ENCODE data around the gene PTK7. TPM values are rescaled to one million over a fixed set of nuclear protein-coding genes. Genes with fewer than 3 reads are reported as not detected.
"Not testable (repeated sequence)": the region's sequence is repeated elsewhere in the genome, so short reads cannot be mapped to it uniquely, and the experiment has no call there.

Gene PTK7
- total RNA-seq, 1 donor from 2014 or later = 141 TPM

DNA sequence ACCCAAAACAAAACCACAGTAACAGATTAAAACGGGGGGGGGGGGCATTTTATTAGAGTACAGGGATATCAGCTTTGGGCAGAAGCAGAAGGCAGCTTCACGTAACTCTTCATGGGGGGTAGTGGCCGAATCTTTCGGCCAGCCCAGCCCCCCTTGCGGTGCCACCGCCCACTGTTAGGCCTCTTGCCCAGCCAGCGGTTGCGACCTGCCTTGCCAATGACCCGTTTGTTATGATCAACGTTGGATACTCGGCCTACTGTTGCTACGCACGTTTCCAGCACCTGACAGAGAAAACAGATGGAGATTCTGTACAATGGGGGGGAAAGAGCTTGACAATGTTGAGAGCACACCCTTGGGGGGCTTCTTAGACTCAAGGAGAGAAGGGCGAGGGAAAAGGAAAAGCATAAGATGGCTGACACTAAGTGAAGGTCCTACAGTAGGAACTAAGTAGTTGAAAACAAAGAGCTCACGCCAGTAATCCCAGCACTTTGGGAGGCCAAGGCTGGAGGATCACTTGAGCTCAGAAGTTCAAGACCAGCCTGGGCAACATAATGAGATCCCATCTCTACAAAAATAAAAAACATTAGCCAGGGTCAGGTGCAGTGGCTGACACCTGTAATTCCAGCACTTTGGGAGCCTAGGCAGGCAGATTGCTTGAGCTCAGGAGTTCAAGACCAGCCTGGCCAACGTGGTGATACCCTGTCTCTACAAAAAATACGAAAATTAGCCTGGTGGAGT is 21.7 kb upstream of the PTK7 start:
- DNase-seq (ENCODE audit: low read depth) = no peak

DNA sequence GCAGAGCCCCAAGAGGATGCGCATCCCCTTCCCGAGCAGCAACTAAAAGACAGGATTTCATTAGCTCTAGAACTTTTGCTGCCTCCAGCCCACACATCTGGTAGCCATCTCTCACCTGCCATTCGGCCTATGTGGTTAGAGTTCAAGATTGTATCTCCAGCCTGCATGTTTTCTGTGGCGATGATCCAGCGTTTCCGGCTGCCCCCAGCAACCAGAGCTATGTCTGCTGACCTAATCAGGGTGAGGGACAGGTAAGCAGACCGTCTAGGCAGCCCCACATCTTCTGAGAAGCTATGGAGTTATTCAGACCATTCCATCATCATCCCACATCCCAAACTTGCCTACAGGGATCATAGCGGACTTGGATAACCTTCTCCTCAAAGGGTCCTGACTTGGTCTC is 20.1 kb upstream of the PTK7 start:
- no peak for DNase-seq (ENCODE audit: low read depth)

DNA sequence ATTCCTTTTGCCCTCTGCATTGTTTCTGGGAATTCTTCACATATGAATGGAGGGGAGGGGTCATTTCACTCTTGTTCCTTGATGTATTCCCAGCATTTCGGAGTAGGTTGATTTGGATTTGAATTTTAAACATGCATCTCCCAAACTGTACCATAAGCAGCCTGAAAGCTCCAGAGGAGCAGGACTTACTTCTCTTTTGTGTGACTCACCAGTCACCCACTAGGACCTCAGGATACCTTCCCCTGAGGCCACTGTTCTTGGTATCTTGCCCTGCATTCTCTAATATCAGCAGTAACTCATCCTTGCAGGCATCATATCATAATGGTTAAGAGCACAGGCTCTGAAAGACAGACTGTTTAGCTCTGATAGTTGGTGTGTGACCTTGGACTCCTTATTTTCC is 17.6 kb upstream of the PTK7 start:
- no peak for DNase-seq (ENCODE audit: low read depth)

DNA sequence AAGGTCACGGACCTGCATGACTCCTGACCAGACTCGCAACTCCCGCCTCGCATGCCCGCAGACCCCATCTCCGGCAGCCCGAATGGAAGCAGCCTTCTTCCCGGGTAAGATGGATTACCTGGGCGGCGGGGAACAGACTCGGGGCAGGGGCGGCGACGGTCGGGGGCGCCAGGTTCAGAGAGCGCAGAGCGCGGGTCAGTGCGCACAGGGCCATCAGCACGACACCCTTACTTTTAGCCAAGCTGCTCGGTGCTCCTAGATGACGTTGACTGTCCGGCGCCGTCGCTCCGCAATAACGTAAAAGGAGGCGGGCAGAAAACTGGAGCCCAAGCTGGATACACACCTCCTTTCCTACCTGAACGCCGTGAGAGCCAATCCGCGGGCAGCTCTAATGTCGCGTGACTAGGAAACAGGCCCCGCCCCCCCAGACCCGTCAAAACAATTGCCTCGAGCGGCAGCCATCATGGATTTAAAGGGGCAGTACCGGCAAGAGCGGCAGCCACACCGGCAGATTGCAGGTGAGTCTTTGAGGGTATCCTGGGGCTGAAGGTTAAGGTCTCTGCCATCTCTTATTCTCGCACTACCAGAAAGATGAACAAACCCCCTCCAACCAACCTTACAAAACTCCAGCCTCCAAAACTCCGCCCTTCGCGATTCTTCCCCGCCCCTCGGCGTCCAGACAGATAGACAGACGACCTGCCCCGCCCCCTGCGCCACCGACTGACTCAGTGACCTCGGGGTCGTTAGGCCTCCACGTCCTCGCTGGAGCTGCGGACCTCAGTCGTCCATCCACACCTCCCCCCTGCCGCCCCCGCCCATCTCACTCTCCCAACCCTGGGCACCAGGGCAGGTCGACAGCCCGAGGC is 16.7 kb upstream of the PTK7 start, which contains the start of the genes KLC4 and MRPL2:
Gene KLC4 (plus strand): TSS at position 464 of the 866 bp plus-strand sequence. CDS start 1,705 bp downstream, outside the sequence.
Gene MRPL2 (minus strand): TSS at position 267 of the 866 bp plus-strand sequence. CDS start 53 bp downstream, at position 214.
- DNase-seq (ENCODE audit: low read depth) = peak; percentile 96

DNA sequence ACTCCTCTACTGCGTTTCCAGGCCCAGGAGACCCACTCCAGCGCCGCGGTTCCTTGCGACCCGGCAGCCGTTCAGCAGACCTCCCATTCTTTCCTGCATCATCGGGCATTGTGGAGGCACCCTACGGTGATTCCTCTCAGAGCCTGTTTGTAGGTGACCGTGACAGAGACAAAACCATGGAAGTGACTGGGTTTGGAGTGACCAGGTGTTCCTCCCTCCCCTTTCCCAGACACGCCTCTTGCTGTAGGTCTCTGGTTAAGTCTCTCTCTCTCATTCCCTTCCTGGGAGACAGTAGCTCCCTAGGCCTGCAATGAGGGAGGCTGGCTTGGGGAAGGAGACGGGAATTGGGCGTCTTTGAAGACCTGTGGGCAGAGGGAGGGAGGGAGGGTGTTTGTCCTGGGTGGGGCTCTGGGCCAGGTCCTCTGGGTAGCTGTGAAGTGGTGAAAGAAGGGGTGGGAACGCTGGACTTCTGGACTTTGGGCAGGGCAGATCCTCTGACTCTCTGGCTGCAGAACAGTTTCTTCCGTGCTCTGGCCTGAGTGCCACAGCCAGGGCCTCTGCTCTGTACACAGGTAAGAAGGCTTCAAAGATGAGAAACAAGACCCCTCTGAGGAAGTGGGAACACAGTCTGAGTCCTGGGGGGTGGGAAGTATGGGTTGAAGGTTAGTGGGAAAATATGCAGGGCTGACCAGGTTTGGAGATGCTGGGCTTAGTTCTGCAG is 15.9 kb upstream of the PTK7 start:
- peak; percentile 57 for DNase-seq (ENCODE audit: low read depth)

DNA sequence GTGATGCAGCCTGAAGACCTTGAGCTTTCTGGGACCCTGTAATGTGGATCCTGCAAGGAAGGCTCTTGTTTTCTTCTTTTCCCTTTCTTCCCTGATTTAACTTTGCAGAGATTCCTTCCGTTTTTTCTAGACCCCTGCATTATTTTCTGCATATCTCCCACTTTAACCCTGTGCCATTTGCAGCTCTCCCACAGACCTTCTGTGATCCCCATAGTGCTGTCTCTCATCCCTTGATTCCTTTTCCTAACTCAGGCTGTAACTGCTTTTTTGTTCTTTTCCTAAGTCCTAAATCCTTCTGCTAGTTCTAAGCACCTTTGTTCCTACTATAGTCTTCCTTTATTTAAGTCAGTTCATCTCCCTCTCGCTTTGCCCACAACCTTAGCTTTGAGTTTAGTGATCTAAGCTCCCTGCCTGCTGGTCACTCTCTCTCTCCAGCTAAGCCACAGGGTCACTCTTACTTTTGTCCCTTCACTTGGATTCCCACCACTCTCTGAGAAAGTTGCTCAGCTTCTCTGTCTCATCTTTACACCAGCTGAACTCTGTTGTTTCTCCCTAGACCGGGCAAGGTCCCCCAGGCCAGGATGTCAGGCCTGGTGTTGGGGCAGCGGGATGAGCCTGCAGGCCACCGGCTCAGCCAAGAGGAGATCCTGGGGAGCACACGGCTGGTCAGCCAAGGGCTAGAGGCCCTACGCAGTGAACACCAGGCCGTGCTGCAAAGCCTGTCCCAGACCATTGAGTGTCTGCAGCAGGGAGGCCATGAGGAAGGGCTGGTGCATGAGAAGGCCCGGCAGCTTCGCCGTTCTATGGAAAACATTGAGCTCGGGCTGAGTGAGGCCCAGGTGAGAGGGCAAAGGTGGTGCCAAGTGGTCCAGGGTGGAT is 15.1 kb upstream of the PTK7 start:
- no peak for DNase-seq (ENCODE audit: low read depth)

DNA sequence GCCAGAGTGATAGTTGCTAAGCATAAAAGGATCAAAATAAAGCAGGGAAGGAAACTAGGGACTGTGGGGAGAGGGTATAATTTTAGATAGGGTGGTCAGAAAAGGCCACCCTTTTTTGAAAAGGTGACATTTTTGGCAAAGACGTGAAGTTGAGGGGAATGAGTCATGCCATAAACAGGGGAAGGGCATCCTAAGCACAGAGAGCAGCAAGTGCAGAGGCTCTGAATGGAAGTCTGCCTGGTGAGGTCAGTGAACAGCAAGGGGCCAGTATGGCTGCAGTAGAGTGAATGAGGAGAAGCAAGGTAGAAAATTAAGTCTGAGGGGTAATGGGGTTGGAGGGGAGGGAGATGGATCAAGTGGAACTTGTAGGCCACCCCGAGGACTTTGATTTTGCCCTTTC is 14.3 kb upstream of the PTK7 start:
- DNase-seq (ENCODE audit: low read depth) = no peak

DNA sequence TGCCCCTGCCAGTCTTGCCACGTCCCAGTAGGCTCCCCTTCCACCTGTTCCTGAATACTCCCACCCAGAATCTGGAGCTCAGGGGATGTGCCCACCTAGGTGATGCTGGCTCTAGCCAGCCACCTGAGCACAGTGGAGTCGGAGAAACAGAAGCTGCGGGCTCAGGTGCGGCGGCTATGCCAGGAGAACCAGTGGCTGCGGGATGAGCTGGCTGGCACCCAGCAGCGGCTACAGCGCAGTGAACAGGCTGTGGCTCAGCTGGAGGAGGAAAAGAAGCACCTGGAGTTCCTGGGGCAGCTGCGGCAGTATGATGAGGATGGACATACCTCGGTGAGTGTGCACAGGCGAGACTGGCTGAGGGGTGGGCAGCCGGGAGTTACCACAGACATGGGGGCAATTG is 13.3 kb upstream of the PTK7 start:
- DNase-seq (ENCODE audit: low read depth) = no peak

DNA sequence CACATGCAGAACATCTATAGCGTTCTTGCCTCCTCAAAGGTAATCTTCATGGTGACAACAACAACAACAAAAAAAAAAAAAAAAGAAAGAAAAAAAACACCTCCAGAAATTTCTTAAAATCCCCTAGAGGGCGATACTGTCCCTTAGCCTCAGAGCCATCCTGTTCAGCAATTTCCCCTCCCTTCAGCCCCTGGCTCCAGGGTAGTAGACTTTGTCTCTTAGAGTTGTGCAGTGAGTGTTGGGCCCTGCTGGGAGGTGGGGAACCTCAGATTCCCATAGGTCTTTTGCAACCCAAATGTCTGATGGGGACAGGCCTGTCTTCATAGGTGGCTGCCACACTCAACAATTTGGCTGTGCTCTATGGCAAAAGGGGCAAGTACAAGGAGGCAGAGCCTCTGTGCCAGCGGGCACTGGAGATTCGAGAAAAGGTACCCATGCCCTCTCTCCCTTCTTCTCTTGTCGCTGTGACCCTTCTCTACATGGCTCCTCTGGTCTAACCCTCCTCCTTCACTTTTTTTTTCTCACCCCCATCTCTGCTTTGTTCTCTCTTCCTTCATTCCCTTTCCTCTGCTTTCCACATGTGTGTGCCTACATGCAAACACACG is 6.0 kb upstream of the PTK7 start:
- DNase-seq (ENCODE audit: low read depth) = peak; percentile 69

DNA sequence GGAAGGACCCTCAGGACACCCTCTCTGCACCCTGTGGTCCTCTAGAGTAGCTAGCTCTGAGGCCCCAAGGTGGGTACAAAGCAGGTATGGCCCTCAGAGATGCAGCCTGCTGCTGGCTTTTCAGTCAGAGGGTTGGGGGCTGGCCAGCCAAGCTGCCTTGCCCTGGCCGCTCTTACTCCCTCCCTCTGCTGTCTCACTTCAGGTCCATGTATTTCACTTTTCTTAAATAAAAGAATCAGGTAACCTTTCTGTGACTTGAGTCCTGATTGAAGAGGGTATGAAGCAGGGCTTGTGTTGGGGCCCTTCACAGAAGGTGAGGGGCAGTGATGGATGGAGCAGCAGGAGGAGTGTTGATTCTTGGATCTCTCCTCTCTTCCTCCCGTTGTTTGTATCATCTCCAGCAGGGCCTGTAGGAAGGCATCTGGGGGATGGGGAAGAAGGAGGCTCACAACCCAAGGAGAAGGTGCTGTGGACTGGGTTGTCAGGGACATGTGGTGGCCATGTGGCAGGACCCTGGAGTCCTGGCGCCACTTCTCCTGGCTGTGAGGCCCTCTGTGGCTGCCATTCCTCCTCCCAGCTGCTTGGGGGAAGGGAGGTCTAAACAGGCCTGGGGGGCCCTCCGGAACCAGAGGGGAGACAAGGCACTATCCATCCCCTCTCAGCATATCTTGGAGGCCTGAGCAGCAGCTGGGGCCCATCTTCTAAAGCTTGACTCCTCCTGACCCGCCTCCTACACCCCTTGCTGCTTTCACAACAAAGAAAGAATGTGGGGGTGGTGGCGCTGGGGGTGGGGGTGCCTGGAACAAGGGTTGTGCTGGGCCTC is 1.1 kb upstream of the PTK7 start:
- no peak for DNase-seq (ENCODE audit: low read depth)

DNA sequence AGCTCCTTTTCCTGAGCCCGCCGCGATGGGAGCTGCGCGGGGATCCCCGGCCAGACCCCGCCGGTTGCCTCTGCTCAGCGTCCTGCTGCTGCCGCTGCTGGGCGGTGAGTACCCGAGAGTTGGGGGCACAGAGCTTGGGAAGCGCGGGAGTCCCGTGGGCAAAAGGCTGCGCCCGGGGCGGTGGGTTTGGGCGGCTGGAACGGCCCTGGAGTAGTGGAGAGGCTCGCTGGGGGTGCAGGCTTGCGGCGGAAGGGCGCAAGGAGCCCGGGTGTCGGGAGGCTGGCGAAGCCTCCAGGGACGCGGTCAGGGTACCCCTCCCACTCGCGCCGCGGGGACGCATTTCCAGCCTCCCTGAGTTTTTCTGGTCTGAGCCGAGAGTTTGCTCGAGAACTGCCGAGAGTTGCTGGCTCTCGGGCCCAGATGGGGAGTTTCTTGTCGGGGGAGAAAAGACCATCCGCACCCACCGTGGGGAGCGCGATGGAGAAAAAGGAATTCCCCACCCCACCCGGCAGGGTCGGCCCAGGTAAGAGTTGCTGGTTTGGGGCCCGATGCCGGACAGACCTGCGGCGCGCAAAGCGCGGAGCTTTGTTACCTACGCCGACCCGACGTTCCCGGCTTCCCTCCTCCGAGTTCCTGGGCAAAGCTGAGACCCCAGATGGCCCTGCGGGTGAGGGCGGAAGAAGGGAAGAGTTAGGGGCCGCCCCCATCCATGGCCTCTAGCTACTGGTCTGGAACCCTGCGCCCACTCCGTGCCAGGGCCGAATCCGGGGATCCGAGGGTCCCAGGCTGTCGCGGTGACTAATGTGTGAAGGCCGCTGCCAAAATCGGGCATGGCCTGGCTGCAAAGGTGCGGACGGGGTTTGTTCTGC is 584 bp downstream of the PTK7 start:
- no peak for DNase-seq (ENCODE audit: low read depth)

DNA sequence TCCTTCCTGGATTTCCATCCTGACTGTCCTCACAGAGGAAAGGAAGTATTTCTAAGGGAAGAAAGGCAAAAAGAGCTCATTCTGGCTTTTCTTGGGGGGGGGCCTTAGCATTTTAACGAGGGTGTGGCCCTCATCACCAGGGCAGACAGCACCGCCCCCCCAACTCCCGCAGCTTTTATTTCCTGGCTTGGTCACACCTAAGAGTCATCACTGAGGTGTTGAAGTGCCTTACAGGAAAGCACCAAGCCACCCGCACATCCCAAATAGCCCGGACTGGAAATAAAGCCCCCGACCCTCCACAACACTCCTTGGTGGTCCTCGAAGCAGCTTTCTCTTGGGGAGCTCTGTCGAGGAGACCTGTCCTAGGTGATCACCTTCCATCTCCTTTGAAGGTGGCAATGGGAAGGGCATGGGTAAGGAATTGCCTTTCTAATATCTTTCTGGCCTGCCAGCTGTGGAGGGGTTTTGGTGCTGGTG is 1.3 kb downstream of the PTK7 start:
- DNase-seq (ENCODE audit: low read depth) = no peak

DNA sequence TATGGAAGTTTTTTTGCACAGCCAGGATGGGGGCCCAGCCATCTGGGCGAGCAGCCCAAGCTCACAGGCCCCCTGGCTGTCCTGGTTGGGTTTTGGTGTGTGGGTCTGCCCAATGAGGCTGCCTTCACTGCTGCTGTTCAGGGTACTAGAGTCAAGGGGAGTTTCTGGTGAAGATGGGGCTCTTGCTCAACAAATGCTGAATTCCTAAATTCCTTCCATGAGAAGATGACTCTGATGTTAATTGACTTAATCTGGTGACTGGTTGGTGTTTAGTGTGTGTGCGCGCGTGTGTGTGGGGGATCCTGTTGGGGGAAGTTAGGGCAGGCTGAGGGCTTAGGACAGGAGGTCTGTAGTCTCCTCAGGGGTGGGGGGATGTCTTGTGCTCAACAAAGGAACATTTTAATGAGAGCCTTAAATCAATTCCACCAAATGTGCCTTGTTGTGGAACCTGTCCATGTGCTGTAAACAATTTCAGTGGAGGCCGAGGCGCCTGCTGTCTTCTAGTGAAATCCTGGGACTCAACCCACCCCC is 1.9 kb downstream of the PTK7 start:
- DNase-seq (ENCODE audit: low read depth) = no peak

DNA sequence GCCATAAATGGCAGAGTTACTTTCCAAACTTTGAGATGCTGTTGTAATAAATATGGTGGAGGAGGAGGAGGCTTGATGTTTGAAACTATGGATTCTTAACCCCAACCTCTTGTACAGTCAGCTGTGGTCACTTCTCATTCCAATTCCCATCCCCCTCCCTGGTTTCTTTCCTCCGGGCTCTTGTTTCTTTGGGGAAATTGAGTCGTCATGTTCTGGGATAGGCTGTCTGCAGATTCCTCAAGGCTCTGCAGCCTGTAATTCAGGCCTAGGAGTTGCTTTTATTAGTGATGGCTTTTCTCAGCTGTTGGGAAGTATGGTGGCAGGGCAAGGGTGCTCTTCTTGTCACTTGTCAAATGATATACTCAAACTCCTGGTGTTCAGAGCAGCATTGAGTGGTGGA is 2.6 kb downstream of the PTK7 start:
- DNase-seq (ENCODE audit: low read depth) = no peak

DNA sequence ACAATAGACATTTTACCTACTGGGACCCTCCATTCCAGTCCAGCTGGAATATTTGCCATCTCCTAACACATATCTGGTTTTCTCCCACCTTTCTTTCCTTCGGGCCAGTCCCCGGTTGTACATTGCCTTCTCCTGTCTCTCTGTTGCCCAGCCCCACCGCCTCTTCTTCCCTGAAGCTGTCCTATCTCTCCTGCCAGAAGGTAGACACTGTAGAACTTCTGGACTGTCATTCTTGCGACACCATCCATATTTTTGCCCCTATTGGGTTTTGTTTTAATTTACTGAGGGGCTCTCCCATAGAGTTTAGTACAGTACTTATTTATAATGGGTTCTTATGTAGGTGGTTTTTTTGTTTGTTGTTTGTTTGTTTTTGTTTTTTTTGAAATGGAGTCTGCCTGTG is 4.9 kb downstream of the PTK7 start:
- no peak for DNase-seq (ENCODE audit: low read depth)

DNA sequence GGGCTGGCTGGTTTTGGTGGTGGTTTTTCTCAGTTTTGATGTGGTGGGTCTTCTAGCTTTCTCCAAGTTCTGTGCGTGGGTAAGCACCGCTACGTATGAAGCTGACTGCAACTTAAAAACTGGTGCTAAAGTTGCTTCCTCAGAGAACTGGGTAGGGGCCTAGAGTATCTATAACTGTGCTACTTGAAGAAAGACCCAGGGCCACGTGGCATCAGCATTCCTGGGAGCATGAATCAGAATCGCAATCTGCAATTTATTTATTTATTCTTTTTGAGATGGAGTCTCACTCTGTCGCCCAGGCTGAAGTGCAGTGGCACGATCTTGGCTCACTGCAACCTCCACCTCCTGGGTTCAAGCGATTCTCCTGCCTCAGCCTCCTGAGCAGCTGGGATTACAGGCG is 5.8 kb downstream of the PTK7 start:
- DNase-seq (ENCODE audit: low read depth) = not testable (repeated sequence)

DNA sequence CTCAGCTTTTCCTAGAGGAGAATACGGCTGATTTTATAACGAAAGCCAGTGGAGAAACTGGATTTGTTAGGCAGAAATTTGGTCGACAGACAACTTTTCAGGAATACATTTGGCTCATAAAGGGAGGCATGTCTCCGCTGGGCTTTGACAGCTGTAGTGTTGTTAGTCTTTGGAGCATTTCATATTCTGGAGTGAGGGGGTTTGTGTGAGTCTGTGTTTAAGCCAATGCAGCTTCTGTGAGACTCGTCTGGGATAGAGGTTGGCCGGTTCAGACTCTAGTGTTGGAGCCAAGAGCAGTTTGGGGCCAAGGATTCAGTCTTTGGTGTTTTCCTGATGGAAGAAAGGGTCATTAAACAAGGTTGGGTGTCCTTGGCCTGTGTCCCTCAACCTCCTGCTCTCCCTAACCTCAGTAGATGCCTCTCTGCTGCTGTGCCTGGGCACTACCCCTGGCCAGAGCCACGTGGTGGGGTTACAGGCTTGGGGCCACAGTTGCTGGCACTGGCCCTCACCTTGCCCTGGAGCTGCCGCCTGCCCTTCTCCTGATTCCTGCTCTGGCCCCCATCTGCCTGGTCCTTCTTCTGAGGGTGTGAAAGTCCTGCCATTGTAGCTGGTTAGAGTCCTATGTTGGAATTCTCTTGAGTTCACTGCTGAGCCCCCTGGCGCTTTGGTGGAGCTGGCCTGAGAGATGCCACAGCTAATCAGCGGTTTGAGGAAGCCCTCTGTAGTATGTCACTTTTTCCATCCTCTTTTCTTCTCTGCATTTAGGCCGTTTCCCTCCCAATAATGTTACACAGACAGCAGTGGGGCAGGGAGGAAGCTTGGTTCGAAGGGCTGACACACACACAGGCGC is 6.9 kb downstream of the PTK7 start:
- DNase-seq (ENCODE audit: low read depth) = no peak

Data from renal cortical epithelial cell (primary cell).